Epidermal melanocyte (primary cell): ENCODE measurements around the gene TACC2.
"Not testable (repeated sequence)": the region's sequence is repeated elsewhere in the genome, so short reads cannot be mapped to it uniquely, and the experiment has no call there.

Experiments used
- DNase-seq: peaks from one replicate; pipeline ENCODE4 v3.0.0; 2011; ENCODE audit warnings: low spot score; ENCODE audit not compliant: insufficient read length

The TACC2 gene

GRCh38 chr10:122188706-122189105 lies 199.7 kb downstream of the TACC2 start:
- no peak for DNase-seq

- no peak for DNase-seq
Observed at GRCh38 chr10:122189185-122189584, 200.2 kb downstream of the TACC2 start.

- no peak for DNase-seq
Observed at GRCh38 chr10:122190176-122190943, 201.4 kb downstream of the TACC2 start.

GRCh38 chr10:122191936-122192541 lies 203.1 kb downstream of the TACC2 start:
- DNase-seq: no peak

- DNase-seq: no peak
Observed at GRCh38 chr10:122194251-122194650, 205.3 kb downstream of the TACC2 start.

- DNase-seq: no peak
Observed at GRCh38 chr10:122196218-122196617, 207.3 kb downstream of the TACC2 start.

- DNase-seq: no peak
Observed at GRCh38 chr10:122197611-122198222, 208.8 kb downstream of the TACC2 start.

- no peak for DNase-seq
Observed at GRCh38 chr10:122198631-122199030, 209.7 kb downstream of the TACC2 start.

GRCh38 chr10:122199070-122199469 lies 210.1 kb downstream of the TACC2 start:
- DNase-seq: no peak

GRCh38 chr10:122199689-122200088 lies 210.7 kb downstream of the TACC2 start:
- no peak for DNase-seq

- no peak for DNase-seq
Observed at GRCh38 chr10:122201401-122201800, 212.4 kb downstream of the TACC2 start.

GRCh38 chr10:122203180-122203579 lies 214.2 kb downstream of the TACC2 start:
- not testable (repeated sequence) for DNase-seq

GRCh38 chr10:122204691-122205489 lies 215.9 kb downstream of the TACC2 start:
- no peak for DNase-seq

GRCh38 chr10:122206471-122207065 lies 217.6 kb downstream of the TACC2 start:
- no peak for DNase-seq

- no peak for DNase-seq
Observed at GRCh38 chr10:122207163-122207562, 218.2 kb downstream of the TACC2 start.

- DNase-seq: no peak
Observed at GRCh38 chr10:122207596-122207995, 218.6 kb downstream of the TACC2 start.

- DNase-seq: no peak
Observed at GRCh38 chr10:122208571-122209430, 219.8 kb downstream of the TACC2 start.

GRCh38 chr10:122210481-122211265 lies 221.7 kb downstream of the TACC2 start:
- no peak for DNase-seq

- DNase-seq: no peak
Observed at GRCh38 chr10:122213364-122213763, 224.4 kb downstream of the TACC2 start.

- no peak for DNase-seq
Observed at GRCh38 chr10:122213766-122214165, 224.8 kb downstream of the TACC2 start.
